Measurements from ENCODE around the gene LRRC74A.

- TF ChIP-seq, protein P1, sequence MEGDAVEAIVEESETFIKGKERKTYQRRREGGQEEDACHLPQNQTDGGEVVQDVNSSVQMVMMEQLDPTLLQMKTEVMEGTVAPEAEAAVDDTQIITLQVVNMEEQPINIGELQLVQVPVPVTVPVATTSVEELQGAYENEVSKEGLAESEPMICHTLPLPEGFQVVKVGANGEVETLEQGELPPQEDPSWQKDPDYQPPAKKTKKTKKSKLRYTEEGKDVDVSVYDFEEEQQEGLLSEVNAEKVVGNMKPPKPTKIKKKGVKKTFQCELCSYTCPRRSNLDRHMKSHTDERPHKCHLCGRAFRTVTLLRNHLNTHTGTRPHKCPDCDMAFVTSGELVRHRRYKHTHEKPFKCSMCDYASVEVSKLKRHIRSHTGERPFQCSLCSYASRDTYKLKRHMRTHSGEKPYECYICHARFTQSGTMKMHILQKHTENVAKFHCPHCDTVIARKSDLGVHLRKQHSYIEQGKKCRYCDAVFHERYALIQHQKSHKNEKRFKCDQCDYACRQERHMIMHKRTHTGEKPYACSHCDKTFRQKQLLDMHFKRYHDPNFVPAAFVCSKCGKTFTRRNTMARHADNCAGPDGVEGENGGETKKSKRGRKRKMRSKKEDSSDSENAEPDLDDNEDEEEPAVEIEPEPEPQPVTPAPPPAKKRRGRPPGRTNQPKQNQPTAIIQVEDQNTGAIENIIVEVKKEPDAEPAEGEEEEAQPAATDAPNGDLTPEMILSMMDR (conservative IDR thresholded peaks at IDR 0.05; ENCODE audit: low read depth in 2 of 2): peak; percentile 8 to 26; a peak in 1 of 4 replicates
- no peak for TF ChIP-seq EZH2 (IDR thresholded peaks at IDR 0.05; ENCODE audit: low read depth, unreplicated experiment)
Observed at GRCh38 chr14:76844223-76844622, 18.0 kb downstream of the LRRC74A start.
